GM23338 (cell line): ENCODE measurements around the gene MIER1.

Source experiments
- CREB1 ChIP-seq: fragments of 250-450 bp; sonication (Bioruptor Pico); IDR thresholded peaks from 2 replicates; pipeline ENCODE4 v1.5.0; 2020; ENCODE audit warnings: low read depth, mild to moderate bottlenecking, moderate library complexity
- EZH2 ChIP-seq: fragments of 200-600 bp; sonication (generic); IDR thresholded peaks from one replicate; pipeline ENCODE4 v1.8.0; 2017; ENCODE audit warnings: antibody characterized with exemption, mild to moderate bottlenecking, low read depth; ENCODE audit not compliant: unreplicated experiment
- EZH2phosphoT487 ChIP-seq: fragments of 200-600 bp; sonication (generic); IDR thresholded peaks from one replicate; pipeline ENCODE4 v1.8.1; 2018; ENCODE audit warnings: antibody characterized with exemption; ENCODE audit not compliant: unreplicated experiment
- JUNB ChIP-seq: IDR thresholded peaks from one replicate; pipeline ENCODE4 v1.6.1; 2016; ENCODE audit warnings: antibody characterized with exemption; ENCODE audit not compliant: unreplicated experiment
- NANOG ChIP-seq: IDR thresholded peaks from 2 replicates; pipeline ENCODE4 v1.6.1; 2016; ENCODE audit warnings: antibody characterized with exemption, borderline replicate concordance
- POLR2AphosphoS5 ChIP-seq: IDR thresholded peaks from 2 replicates; pipeline ENCODE4 v1.6.1; 2016; ENCODE audit warnings: antibody characterized with exemption, low read depth
- ZNF114 ChIP-seq: fragments of 250-450 bp; sonication (Bioruptor Pico); IDR thresholded peaks from 2 replicates; pipeline ENCODE4 v1.5.0; 2020; ENCODE audit warnings: mild to moderate bottlenecking, moderate library complexity
- TF ChIP-seq, protein P1 (sequence below): IDR thresholded peaks from one replicate; pipeline ENCODE4 v1.6.1; 2018; ENCODE audit warnings: antibody characterized with exemption; ENCODE audit not compliant: unreplicated experiment
- TF ChIP-seq, protein P2 (sequence below), 2 experiments: fragments of 200-600 bp in 1 of 2; sonication (generic) in 1 of 2; conservative IDR thresholded peaks; 2 replicates each; pipeline versions ENCODE4 v1.5.1 to v1.6.1; 2016 to 2017; ENCODE audit warnings: antibody characterized with exemption in 2 of 2, low read depth in 2 of 2, mild to moderate bottlenecking in 2 of 2, moderate library complexity in 1 of 2
- TF ChIP-seq, protein P3 (sequence below): IDR thresholded peaks from 2 replicates; pipeline ENCODE4 v1.6.1; 2016; ENCODE audit warnings: antibody characterized with exemption

DNA sequence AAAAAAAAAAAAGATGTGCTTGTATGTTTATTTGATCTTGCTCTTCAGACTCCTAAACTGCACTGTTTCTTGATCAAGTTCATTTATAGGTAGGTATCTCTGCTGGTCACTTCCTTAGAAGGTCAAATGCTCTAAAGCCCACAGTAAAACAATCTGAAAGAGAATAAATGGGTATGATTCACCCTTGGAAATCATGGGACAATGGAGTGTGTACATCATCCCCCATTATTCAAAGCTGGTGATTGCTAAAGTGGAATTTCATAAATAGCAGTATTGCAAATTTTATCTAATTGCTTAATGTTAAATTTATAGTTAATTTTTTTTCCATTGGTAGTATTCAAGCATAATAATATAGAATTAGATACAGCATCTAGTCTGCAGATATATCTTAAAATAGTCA is 53.4 kb downstream of the MIER1 start:
- TF ChIP-seq NANOG (no peak), EZH2phosphoT487 (no peak), POLR2AphosphoS5 (no peak), JUNB (no peak), EZH2 (no peak), ZNF114 (CRISPR knock-in tag) (no peak), CREB1 (no peak)
- TF ChIP-seq, protein P1, sequence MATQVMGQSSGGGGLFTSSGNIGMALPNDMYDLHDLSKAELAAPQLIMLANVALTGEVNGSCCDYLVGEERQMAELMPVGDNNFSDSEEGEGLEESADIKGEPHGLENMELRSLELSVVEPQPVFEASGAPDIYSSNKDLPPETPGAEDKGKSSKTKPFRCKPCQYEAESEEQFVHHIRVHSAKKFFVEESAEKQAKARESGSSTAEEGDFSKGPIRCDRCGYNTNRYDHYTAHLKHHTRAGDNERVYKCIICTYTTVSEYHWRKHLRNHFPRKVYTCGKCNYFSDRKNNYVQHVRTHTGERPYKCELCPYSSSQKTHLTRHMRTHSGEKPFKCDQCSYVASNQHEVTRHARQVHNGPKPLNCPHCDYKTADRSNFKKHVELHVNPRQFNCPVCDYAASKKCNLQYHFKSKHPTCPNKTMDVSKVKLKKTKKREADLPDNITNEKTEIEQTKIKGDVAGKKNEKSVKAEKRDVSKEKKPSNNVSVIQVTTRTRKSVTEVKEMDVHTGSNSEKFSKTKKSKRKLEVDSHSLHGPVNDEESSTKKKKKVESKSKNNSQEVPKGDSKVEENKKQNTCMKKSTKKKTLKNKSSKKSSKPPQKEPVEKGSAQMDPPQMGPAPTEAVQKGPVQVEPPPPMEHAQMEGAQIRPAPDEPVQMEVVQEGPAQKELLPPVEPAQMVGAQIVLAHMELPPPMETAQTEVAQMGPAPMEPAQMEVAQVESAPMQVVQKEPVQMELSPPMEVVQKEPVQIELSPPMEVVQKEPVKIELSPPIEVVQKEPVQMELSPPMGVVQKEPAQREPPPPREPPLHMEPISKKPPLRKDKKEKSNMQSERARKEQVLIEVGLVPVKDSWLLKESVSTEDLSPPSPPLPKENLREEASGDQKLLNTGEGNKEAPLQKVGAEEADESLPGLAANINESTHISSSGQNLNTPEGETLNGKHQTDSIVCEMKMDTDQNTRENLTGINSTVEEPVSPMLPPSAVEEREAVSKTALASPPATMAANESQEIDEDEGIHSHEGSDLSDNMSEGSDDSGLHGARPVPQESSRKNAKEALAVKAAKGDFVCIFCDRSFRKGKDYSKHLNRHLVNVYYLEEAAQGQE: no peak
- TF ChIP-seq, protein P2, sequence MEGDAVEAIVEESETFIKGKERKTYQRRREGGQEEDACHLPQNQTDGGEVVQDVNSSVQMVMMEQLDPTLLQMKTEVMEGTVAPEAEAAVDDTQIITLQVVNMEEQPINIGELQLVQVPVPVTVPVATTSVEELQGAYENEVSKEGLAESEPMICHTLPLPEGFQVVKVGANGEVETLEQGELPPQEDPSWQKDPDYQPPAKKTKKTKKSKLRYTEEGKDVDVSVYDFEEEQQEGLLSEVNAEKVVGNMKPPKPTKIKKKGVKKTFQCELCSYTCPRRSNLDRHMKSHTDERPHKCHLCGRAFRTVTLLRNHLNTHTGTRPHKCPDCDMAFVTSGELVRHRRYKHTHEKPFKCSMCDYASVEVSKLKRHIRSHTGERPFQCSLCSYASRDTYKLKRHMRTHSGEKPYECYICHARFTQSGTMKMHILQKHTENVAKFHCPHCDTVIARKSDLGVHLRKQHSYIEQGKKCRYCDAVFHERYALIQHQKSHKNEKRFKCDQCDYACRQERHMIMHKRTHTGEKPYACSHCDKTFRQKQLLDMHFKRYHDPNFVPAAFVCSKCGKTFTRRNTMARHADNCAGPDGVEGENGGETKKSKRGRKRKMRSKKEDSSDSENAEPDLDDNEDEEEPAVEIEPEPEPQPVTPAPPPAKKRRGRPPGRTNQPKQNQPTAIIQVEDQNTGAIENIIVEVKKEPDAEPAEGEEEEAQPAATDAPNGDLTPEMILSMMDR (conservative IDR thresholded peaks at IDR 0.05; ENCODE audit: low read depth in 2 of 2): no peak
- TF ChIP-seq, protein P3, sequence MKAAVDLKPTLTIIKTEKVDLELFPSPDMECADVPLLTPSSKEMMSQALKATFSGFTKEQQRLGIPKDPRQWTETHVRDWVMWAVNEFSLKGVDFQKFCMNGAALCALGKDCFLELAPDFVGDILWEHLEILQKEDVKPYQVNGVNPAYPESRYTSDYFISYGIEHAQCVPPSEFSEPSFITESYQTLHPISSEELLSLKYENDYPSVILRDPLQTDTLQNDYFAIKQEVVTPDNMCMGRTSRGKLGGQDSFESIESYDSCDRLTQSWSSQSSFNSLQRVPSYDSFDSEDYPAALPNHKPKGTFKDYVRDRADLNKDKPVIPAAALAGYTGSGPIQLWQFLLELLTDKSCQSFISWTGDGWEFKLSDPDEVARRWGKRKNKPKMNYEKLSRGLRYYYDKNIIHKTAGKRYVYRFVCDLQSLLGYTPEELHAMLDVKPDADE: no peak
